Measurements from ENCODE around the gene TMEM238L. TPM values are rescaled to one million over a fixed set of nuclear protein-coding genes. Genes with fewer than 3 reads are reported as not detected.

Gene TMEM238L
- total and polyA plus RNA-seq, 9 of the 15 experiments (the other 6 are each of a cell fraction or from before 2014, with no cell fraction given): not detected

DNA sequence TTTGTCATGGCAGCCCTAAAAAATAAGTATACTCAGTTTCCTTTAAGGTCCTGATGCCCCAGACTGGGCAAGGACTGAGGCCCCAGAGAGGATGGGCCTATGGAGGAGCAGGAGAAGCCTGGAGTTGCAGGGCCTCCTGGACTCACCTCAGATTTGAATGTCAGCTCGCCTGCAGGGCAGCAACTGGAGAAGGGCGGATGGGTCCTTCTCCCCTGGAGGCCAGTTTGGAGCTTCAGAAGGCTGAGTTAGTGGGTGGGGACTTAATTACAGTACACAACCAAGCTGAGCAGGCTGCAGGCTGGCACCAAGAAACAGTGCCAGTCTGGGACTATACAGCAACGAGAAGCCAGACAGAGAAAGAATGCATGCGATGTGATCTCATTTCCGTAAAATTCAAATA is 27.8 kb upstream of the TMEM238L start:
- POLR2A ChIA-PET: no interaction called here

More for the DNA sequence above, 27.8 kb upstream of the TMEM238L start:
- Histone ChIP-seq H3K4me3 (no peak overlapping the region), H3K4me2 (ENCODE audit: insufficient read depth, low read length) (no peak overlapping the region), H3K9me1 (ENCODE audit: control insufficient read depth, insufficient read depth, low read length) (no peaks in the 10 kb centered on the region), H3K27ac (ENCODE audit: extremely low read depth, low read depth, low read length) (no peak overlapping the region), H4K20me1 (replicated peaks; ENCODE audit: control insufficient read depth, insufficient read depth, low read length) (no peaks in the 10 kb centered on the region), H3K36me3 (ENCODE audit: control insufficient read depth, insufficient read depth, low read length) (no peaks in the 10 kb centered on the region), H3K79me2 (ENCODE audit: control insufficient read depth, insufficient read depth, low read length) (no peaks in the 10 kb centered on the region), H3K4me1 (replicated peaks in 1 of 2; ENCODE audit: control insufficient read depth in 2 of 2, insufficient read depth in 2 of 2, low read length in 2 of 2) (no peaks in the 10 kb centered on the region), H3K9ac (ENCODE audit: insufficient read depth in 1 of 2, low read depth in 2 of 2, low read length in 2 of 2) (no peak overlapping the region), H3K27me3 (ENCODE audit: control insufficient read depth in 2 of 2, insufficient read depth in 2 of 2, low read length in 2 of 2) (no peaks in the 10 kb centered on the region), H3K9me3 (replicated peaks; ENCODE audit: control insufficient read depth, insufficient read depth, low read depth, low read length) (no peaks in the 10 kb centered on the region), H2AFZ (ENCODE audit: low read depth, low read length) (no peak overlapping the region)
- no TSS peak for BruUV-seq (replicated peaks)
- in situ Hi-C loops (cut with MboI): no loop called here
- intact Hi-C loops (cut with micrococcal nuclease): no loop called here
- TF ChIP-seq IFI16 (CRISPR knock-in tag; IDR thresholded peaks at IDR 0.05) (no peak), ETV1 (tag; conservative IDR thresholded peaks at IDR 0.05; ENCODE audit: low read depth) (no peak), SMAD1 (IDR thresholded peaks at IDR 0.05; ENCODE audit: low read depth, low read length, partially characterized antibody) (no peak), KLF13 (tag; IDR thresholded peaks at IDR 0.05; ENCODE audit: borderline replicate concordance, low read depth) (no peak), TEAD4 (IDR thresholded peaks at IDR 0.05; ENCODE audit: low read length) (no peak), TEAD4 (CRISPR knock-in tag; IDR thresholded peaks at IDR 0.05; ENCODE audit: borderline replicate concordance) (no peak), MEF2A (IDR thresholded peaks at IDR 0.05; ENCODE audit: control insufficient read depth, low read depth, low read length) (no peak), NONO (IDR thresholded peaks at IDR 0.05; ENCODE audit: low read depth in 2 of 2, low read length in 1 of 2) (no peak), GTF2A2 (tag; IDR thresholded peaks at IDR 0.05) (no peak), YY1 (IDR thresholded peaks at IDR 0.05; ENCODE audit: borderline replicate concordance in 1 of 3, control insufficient read depth in 1 of 3, extremely low read depth in 1 of 3, insufficient read depth in 3 of 3, insufficient read length in 1 of 3, insufficient replicate concordance in 2 of 3, low read depth in 1 of 3, low read length in 2 of 3) (no peak), ZKSCAN3 (CRISPR knock-in tag; IDR thresholded peaks at IDR 0.05) (no peak), TRIM28 (IDR thresholded peaks at IDR 0.05) (no peak), KLF10 (CRISPR knock-in tag; IDR thresholded peaks at IDR 0.05) (no peak)
- TF ChIP-seq, protein P1, sequence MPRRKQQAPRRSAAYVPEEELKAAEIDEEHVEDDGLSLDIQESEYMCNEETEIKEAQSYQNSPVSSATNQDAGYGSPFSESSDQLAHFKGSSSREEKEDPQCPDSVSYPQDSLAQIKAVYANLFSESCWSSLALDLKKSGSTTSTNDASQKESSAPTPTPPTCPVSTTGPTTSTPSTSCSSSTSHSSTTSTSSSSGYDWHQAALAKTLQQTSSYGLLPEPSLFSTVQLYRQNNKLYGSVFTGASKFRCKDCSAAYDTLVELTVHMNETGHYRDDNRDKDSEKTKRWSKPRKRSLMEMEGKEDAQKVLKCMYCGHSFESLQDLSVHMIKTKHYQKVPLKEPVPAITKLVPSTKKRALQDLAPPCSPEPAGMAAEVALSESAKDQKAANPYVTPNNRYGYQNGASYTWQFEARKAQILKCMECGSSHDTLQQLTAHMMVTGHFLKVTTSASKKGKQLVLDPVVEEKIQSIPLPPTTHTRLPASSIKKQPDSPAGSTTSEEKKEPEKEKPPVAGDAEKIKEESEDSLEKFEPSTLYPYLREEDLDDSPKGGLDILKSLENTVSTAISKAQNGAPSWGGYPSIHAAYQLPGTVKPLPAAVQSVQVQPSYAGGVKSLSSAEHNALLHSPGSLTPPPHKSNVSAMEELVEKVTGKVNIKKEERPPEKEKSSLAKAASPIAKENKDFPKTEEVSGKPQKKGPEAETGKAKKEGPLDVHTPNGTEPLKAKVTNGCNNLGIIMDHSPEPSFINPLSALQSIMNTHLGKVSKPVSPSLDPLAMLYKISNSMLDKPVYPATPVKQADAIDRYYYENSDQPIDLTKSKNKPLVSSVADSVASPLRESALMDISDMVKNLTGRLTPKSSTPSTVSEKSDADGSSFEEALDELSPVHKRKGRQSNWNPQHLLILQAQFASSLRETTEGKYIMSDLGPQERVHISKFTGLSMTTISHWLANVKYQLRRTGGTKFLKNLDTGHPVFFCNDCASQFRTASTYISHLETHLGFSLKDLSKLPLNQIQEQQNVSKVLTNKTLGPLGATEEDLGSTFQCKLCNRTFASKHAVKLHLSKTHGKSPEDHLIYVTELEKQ (CRISPR knock-in tag; IDR thresholded peaks at IDR 0.05): no peak
- TF ChIP-seq, protein P2, sequence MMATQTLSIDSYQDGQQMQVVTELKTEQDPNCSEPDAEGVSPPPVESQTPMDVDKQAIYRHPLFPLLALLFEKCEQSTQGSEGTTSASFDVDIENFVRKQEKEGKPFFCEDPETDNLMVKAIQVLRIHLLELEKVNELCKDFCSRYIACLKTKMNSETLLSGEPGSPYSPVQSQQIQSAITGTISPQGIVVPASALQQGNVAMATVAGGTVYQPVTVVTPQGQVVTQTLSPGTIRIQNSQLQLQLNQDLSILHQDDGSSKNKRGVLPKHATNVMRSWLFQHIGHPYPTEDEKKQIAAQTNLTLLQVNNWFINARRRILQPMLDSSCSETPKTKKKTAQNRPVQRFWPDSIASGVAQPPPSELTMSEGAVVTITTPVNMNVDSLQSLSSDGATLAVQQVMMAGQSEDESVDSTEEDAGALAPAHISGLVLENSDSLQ (IDR thresholded peaks at IDR 0.05): no peak
- no peak for DNase-seq (ENCODE audit: extremely low read depth in 1 of 4, low spot score in 3 of 4)
- CTCF ChIA-PET (ENCODE audit: low intra/inter-chr PET ratio): no interaction called here
- no peak for FAIRE-seq
- no peak for ATAC-seq
- WGBS (ENCODE audit: insufficient coverage, low coverage, missing lambda C conversion rate): 4% methylated on average over 4 of the region's 5 CpGs

Data from K562 (cell line).